ENCODE results near the gene PMEL.

The PMEL gene

GRCh38 chr12:55985341-55985740, 19.5 kb upstream of the PMEL start:
- TF ChIP-seq TAF1 (IDR thresholded peaks at IDR 0.05; ENCODE audit: borderline replicate concordance, insufficient read depth, low read length), result no peak
- no peak for TF ChIP-seq REST (IDR thresholded peaks at IDR 0.05; ENCODE audit: insufficient read depth in 1 of 2, low read depth in 2 of 2, low read length in 2 of 2)
- TF ChIP-seq SIN3A (IDR thresholded peaks at IDR 0.05; ENCODE audit: borderline replicate concordance, insufficient read depth, low read length), result no peak

GRCh38 chr12:55984861-55985260, 19.0 kb upstream of the PMEL start:
- no peak for TF ChIP-seq FOXP2 (optimal IDR thresholded peaks at IDR 0.05; ENCODE audit: borderline replicate concordance, extremely low read depth, extremely low read length, insufficient read depth)
- no peak for TF ChIP-seq TAF1 (IDR thresholded peaks at IDR 0.05; ENCODE audit: borderline replicate concordance, insufficient read depth, low read length)

- TF ChIP-seq POLR2AphosphoS5 (IDR thresholded peaks at IDR 0.05; ENCODE audit: low read depth, low read length) (no peak), SIN3A (IDR thresholded peaks at IDR 0.05; ENCODE audit: borderline replicate concordance, insufficient read depth, low read length) (no peak), FOXP2 (optimal IDR thresholded peaks at IDR 0.05; ENCODE audit: borderline replicate concordance, extremely low read depth, extremely low read length, insufficient read depth) (no peak), REST (IDR thresholded peaks at IDR 0.05; ENCODE audit: insufficient read depth in 1 of 2, low read depth in 2 of 2, low read length in 2 of 2) (no peak), TAF1 (IDR thresholded peaks at IDR 0.05; ENCODE audit: borderline replicate concordance, insufficient read depth, low read length) (no peak)
Measured at GRCh38 chr12:55983232-55983842, 17.5 kb upstream of the PMEL start.

GRCh38 chr12:55982319-55982936, 16.6 kb upstream of the PMEL start:
- no peak for TF ChIP-seq POLR2AphosphoS5 (IDR thresholded peaks at IDR 0.05; ENCODE audit: low read depth, low read length)
- TF ChIP-seq REST (IDR thresholded peaks at IDR 0.05; ENCODE audit: insufficient read depth in 1 of 2, low read depth in 2 of 2, low read length in 2 of 2), result no peak
- no peak for TF ChIP-seq FOXP2 (optimal IDR thresholded peaks at IDR 0.05; ENCODE audit: borderline replicate concordance, extremely low read depth, extremely low read length, insufficient read depth)
- TF ChIP-seq SIN3A (IDR thresholded peaks at IDR 0.05; ENCODE audit: borderline replicate concordance, insufficient read depth, low read length), result no peak
- no peak for TF ChIP-seq TAF1 (IDR thresholded peaks at IDR 0.05; ENCODE audit: borderline replicate concordance, insufficient read depth, low read length)

- no peak for TF ChIP-seq TAF1 (IDR thresholded peaks at IDR 0.05; ENCODE audit: borderline replicate concordance, insufficient read depth, low read length)
- TF ChIP-seq FOXP2 (optimal IDR thresholded peaks at IDR 0.05; ENCODE audit: borderline replicate concordance, extremely low read depth, extremely low read length, insufficient read depth), result no peak
- no peak for TF ChIP-seq SIN3A (IDR thresholded peaks at IDR 0.05; ENCODE audit: borderline replicate concordance, insufficient read depth, low read length)
- no peak for TF ChIP-seq POLR2AphosphoS5 (IDR thresholded peaks at IDR 0.05; ENCODE audit: low read depth, low read length)
- TF ChIP-seq REST (IDR thresholded peaks at IDR 0.05; ENCODE audit: insufficient read depth in 1 of 2, low read depth in 2 of 2, low read length in 2 of 2), result no peak
Measured at GRCh38 chr12:55979069-55979468, 13.2 kb upstream of the PMEL start.
